ENCODE results near the gene PGAP2. TPM values are rescaled to one million over a fixed set of nuclear protein-coding genes. Genes with fewer than 3 reads are reported as not detected.

PGAP2 gene
- polyA plus RNA-seq, 2 of the 4 experiments (the other 2 are of a cell fraction), result 32.4 to 35.2 TPM

- no peaks in the 10 kb centered on the region for H3K9me3 ChIP-seq
- ATAC-seq (no peak), DNase-seq (ENCODE audit: low read depth in 1 of 2, low spot score in 1 of 2) (no peak), FAIRE-seq (no peak)
- H3K4me3 ChIP-seq, result peak overlapping the region; percentile 98
- no peak for TF ChIP-seq EP300 (IDR thresholded peaks at IDR 0.05)
- TF ChIP-seq RFX5 (IDR thresholded peaks at IDR 0.05), result no peak
- TF ChIP-seq HOXB5 (CRISPR knock-in tag; IDR thresholded peaks at IDR 0.05), result no peak
- peaks cover 56% of the 10 kb centered on the region for H3K4me1 ChIP-seq
- ChIA-PET POLR2A (interaction anchor here (1.3 kb wide), 1 partner anchor 184 kb away, joined by 3 read pairs; no protein-coding TSS in a partner anchor), CTCF (interaction anchor here (1.3 to 27.8 kb wide), 5 partner anchors 7 to 213 kb away, joined by 3 to 919 read pairs (median 27); partner anchors contain the start of gene RHOG)
- 74% methylated on average over 5 of the region's 5 CpGs for WGBS (ENCODE audit: missing lambda C conversion rate)
- H3K4me2 ChIP-seq, result peak overlapping the region; percentile 97
- H3K27ac ChIP-seq, result peak overlapping the region in 1 of 2 experiments; percentile 99; a peak in 3 of 6 replicates
These were observed 48.6 kb downstream of the PGAP2 start for GRCh38 chr11:3856856-3857553.

GRCh38 chr11:3857628-3858027, 49.3 kb downstream of the PGAP2 start:
- ChIA-PET CTCF (interaction anchor here (1.3 to 27.8 kb wide), 3 partner anchors 8 to 212 kb away, joined by 3 to 919 read pairs (median 20); no protein-coding TSS in a partner anchor), POLR2A (no interaction called here)
- no peak overlapping the region for H3K4me3 ChIP-seq
- H3K27ac ChIP-seq, result no peak overlapping the region
- DNase-seq (ENCODE audit: low read depth in 1 of 2, low spot score in 1 of 2), result no peak
- H3K4me1 ChIP-seq, result peaks cover 56% of the 10 kb centered on the region
- TF ChIP-seq EHF (CRISPR knock-in tag; IDR thresholded peaks at IDR 0.05), result no peak
- TF ChIP-seq ESRRA (IDR thresholded peaks at IDR 0.05; ENCODE audit: borderline replicate concordance, low read length), result no peak
- TF ChIP-seq KDM1A (IDR thresholded peaks at IDR 0.05; ENCODE audit: low read depth), result no peak
- no peak for TF ChIP-seq RFX5 (IDR thresholded peaks at IDR 0.05)
- TF ChIP-seq POLR2A (IDR thresholded peaks at IDR 0.05; ENCODE audit: low read length), result no peak
- no peak for TF ChIP-seq HOXA7 (CRISPR knock-in tag; IDR thresholded peaks at IDR 0.05)
- TF ChIP-seq CBX2 (IDR thresholded peaks at IDR 0.05; ENCODE audit: borderline replicate concordance, low read depth), result no peak
- TF ChIP-seq HOXB5 (CRISPR knock-in tag; IDR thresholded peaks at IDR 0.05), result no peak
- TF ChIP-seq CHD2 (IDR thresholded peaks at IDR 0.05; ENCODE audit: low read length, partially characterized antibody), result no peak
- TF ChIP-seq POLR2AphosphoS2 (conservative IDR thresholded peaks at IDR 0.05; ENCODE audit: low read length), result no peak
- no peak for TF ChIP-seq ZFP36 (IDR thresholded peaks at IDR 0.05; ENCODE audit: borderline replicate concordance, partially characterized antibody)
- no peak for TF ChIP-seq NR3C1 (IDR thresholded peaks at IDR 0.05)
- TF ChIP-seq CHD4 (IDR thresholded peaks at IDR 0.05; ENCODE audit: borderline replicate concordance), result no peak
- no peak for TF ChIP-seq RNF2 (IDR thresholded peaks at IDR 0.05; ENCODE audit: borderline replicate concordance, low read depth)
- no peak for TF ChIP-seq TFCP2L1 (CRISPR knock-in tag; IDR thresholded peaks at IDR 0.05)
- TF ChIP-seq RCOR1 (IDR thresholded peaks at IDR 0.05; ENCODE audit: low read depth, low read length), result no peak
- no peak for TF ChIP-seq HMGXB4 (CRISPR knock-in tag; IDR thresholded peaks at IDR 0.05; ENCODE audit: borderline replicate concordance)
- no peak for TF ChIP-seq MAX (IDR thresholded peaks at IDR 0.05)
- ATAC-seq, result no peak
- no peak for FAIRE-seq
- no peaks in the 10 kb centered on the region for H3K9me3 ChIP-seq
- peak overlapping the region; percentile 97 for H3K4me2 ChIP-seq

- ChIA-PET CTCF (interaction anchor here (1.3 to 27.8 kb wide), 3 partner anchors 10 to 210 kb away, joined by 4 to 919 read pairs (median 20); no protein-coding TSS in a partner anchor), POLR2A (no interaction called here)
- FAIRE-seq, result no peak
- peaks cover 52% of the 10 kb centered on the region for H3K4me1 ChIP-seq
- no peak for TF ChIP-seq KDM1A (IDR thresholded peaks at IDR 0.05; ENCODE audit: low read depth)
- no peak for TF ChIP-seq NFE2L2 (conservative IDR thresholded peaks at IDR 0.05; ENCODE audit: low read length)
- no peak for TF ChIP-seq BCL3 (IDR thresholded peaks at IDR 0.05)
- no peak for TF ChIP-seq PHF8 (IDR thresholded peaks at IDR 0.05; ENCODE audit: borderline replicate concordance, low read depth)
- no peak for TF ChIP-seq HOXB5 (CRISPR knock-in tag; IDR thresholded peaks at IDR 0.05)
- TF ChIP-seq HOXB13 (CRISPR knock-in tag; IDR thresholded peaks at IDR 0.05; ENCODE audit: low read depth), result no peak
- no peak for TF ChIP-seq CTCF (IDR thresholded peaks at IDR 0.05)
- no peaks in the 10 kb centered on the region for H3K9me3 ChIP-seq
- peak overlapping the region; percentile 45 for H3K4me2 ChIP-seq
- no peak for DNase-seq (ENCODE audit: low read depth in 1 of 2, low spot score in 1 of 2)
- peak overlapping the region in 1 of 2 experiments; percentile 39; a peak in 1 of 6 replicates for H3K27ac ChIP-seq
- no peak overlapping the region for H3K4me3 ChIP-seq
- 76% methylated on average over 4 of the region's 4 CpGs for WGBS (ENCODE audit: missing lambda C conversion rate)
- no peak for ATAC-seq
These were observed 51.1 kb downstream of the PGAP2 start for GRCh38 chr11:3859373-3859881.

Measured in A549 (cell line).